ENCODE data around the gene PRRC2B. TPM values are rescaled to one million over a fixed set of nuclear protein-coding genes. Genes with fewer than 3 reads are reported as not detected.
A peak's percentile ranks its signal among the peaks of the same experiment; 100 is the strongest.
"Not testable (repeated sequence)": the region's sequence is repeated elsewhere in the genome, so short reads cannot be mapped to it uniquely, and the experiment has no call there.

PRRC2B gene
- polyA plus RNA-seq, 1 donor, result 189 TPM

GRCh38 chr9:131534721-131535237 is 140.9 kb downstream of the PRRC2B start:
- no peak for DNase-seq

DNA sequence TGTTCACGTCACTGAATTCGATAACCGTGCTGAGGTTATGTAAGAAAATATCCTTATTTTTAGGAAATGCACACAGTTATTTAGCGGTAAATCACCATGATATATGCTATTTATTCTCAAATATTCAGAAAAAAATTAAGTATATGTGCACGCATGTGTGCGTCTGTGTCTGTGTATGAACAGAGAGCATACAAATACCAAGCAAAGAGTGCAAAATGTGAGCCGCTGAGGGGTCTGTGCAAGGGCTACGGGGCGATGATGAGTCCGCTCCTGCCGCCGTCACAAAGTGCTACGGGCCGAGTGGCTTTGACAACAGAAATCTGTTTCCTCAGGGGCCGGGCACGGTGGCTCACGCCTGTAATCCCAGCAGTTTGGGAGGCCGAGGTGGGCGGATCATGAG is 144.1 kb downstream of the PRRC2B start:
- DNase-seq, result no peak

- no peak for DNase-seq
Measured at GRCh38 chr9:131539223-131539923, 145.5 kb downstream of the PRRC2B start.

GRCh38 chr9:131543141-131543540 is 149.3 kb downstream of the PRRC2B start:
- DNase-seq, result no peak

- DNase-seq, result peak; percentile 75
Measured at GRCh38 chr9:131545003-131545785, 151.3 kb downstream of the PRRC2B start, which contains the start of gene PRRT1B. TSS of gene PRRT1B (plus strand) at chr9:131545523. CDS start at chr9:131545616, 93 bp downstream.

DNA sequence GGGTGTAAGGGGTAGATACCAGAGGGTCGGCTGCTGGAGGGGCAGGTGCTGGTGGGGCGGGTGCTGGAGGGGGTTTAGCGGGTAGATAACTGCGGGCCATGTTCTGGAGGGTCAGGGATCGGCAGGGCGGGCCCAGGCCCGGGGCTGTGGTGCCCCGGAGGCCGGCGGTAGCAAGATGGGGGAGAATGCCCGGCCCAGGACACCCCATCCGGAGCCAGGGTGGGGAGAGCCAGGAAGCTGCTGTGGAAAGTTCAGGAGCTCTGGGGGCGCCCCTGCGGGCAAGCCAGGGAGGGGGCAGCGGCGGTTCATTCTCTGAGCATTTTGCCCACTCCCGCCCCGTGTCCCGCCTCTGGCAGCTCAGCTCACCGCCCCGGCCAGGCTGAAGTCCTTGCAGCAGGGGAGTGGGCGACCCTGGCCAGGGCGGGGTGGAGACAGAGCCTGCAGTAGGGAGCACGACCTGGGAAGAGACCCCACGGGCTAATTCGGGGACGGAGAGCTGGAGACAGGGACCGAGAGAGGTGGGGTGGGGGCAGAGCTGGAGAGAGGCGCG is 152.0 kb downstream of the PRRC2B start:
- DNase-seq, result no peak

- DNase-seq, result peak; percentile 78
Measured at GRCh38 chr9:131546336-131547084, 152.6 kb downstream of the PRRC2B start.

- DNase-seq, result not testable (repeated sequence)
Measured at GRCh38 chr9:131549186-131549585, 155.3 kb downstream of the PRRC2B start.

Other genes starting within 250 kb of the PRRC2B start
- gene FAM78A, start 117.6 kb upstream of the PRRC2B start, polyA plus RNA-seq (ENCODE audit: insufficient read length), result 2.4 TPM
- 1.9 TPM for gene PLPP7, start 104.4 kb upstream of the PRRC2B start, polyA plus RNA-seq (ENCODE audit: insufficient read length)
- 44.6 TPM for gene POMT1, start 108.8 kb downstream of the PRRC2B start, polyA plus RNA-seq (ENCODE audit: insufficient read length)
- gene UCK1, start 137.2 kb downstream of the PRRC2B start, polyA plus RNA-seq (ENCODE audit: insufficient read length), result 37.5 TPM
- gene PRRT1B, start 151.4 kb downstream of the PRRC2B start, polyA plus RNA-seq (ENCODE audit: insufficient read length), result 1.2 TPM